Ascending aorta (tissue), 2 donors: Measurements from ENCODE around the gene AMBP. TPM values are rescaled to one million over a fixed set of nuclear protein-coding genes. Genes with fewer than 3 reads are reported as not detected.

Experiments
- DNase-seq, 2 donors: peaks; one replicate each; pipeline ENCODE4 v3.0.0-alpha.2; 2019; ENCODE audit warnings: low spot score in 2 of 2
- H3K27ac ChIP-seq, 2 donors: fragments of 200-600 bp; sonication (generic); one replicate each; pipeline ENCODE4 v1.5.1; 2016 to 2017; ENCODE audit warnings: mild to moderate bottlenecking in 1 of 2
- H3K27me3 ChIP-seq: fragments of 200-600 bp; sonication (generic); one replicate; pipeline ENCODE4 v1.5.1; 2017
- H3K36me3 ChIP-seq, 2 donors: fragments of 200-600 bp; sonication (generic); one replicate each; pipeline ENCODE4 v1.5.1; 2016
- H3K4me1 ChIP-seq, 2 donors: fragments of 200-600 bp; sonication (generic); one replicate each; pipeline ENCODE4 v1.5.1; 2016 to 2017; ENCODE audit warnings: mild to moderate bottlenecking in 1 of 2
- H3K4me3 ChIP-seq, 2 donors: fragments of 200-600 bp; sonication (generic); one replicate each; pipeline ENCODE4 v1.5.1; 2016 to 2017; ENCODE audit warnings: mild to moderate bottlenecking in 1 of 2
- H3K9me3 ChIP-seq, 2 donors: fragments of 200-600 bp; sonication (generic); one replicate each; pipeline ENCODE4 v1.5.1; 2016
- CTCF ChIP-seq, 3 experiments: fragments of 200-600 bp in 2 of 3; fragments of 450-650 bp in 1 of 3; sonication (generic) in 2 of 3; IDR thresholded peaks; one replicate each; pipeline ENCODE4 v1.5.1; 2016 to 2019; ENCODE audit warnings: antibody characterized with exemption in 3 of 3, mild to moderate bottlenecking in 1 of 3, moderate library complexity in 1 of 3
- intact Hi-C: fragments of 100-400 bp; cut with DNase I; formaldehyde crosslinking; loops from one replicate; pipeline ENCODE4 v1.15.1; 2023
- total RNA-seq: library from RNA; depleted of rRNA; stranded (reverse); fragments of >200 nt; gene quantifications from one replicate; pipeline ENCODE4 v1.1.0, GENCODE V29; 2016

The AMBP gene
- total RNA-seq, 1 donor from 2014 or later = 6.6 TPM

GRCh38 chr9:114030364-114030763, 47.7 kb downstream of the AMBP start:
- Histone ChIP-seq H3K27me3 (no peaks in the 10 kb centered on the region), H3K4me1 (peaks cover 0 to 13% of the 10 kb centered on the region in 2 donors), H3K4me3 (no peak overlapping the region), H3K27ac (no peak overlapping the region), H3K9me3 (no peaks in the 10 kb centered on the region), H3K36me3 (peaks cover 10 to 31% of the 10 kb centered on the region in 2 donors)
- intact Hi-C loops = loop anchor here (5.0 kb wide), 1 partner anchor 293 kb away; no protein-coding TSS in a partner anchor
- TF ChIP-seq CTCF (IDR thresholded peaks at IDR 0.05) = no peak
- peak in 1 of 2 donors; percentile 42 for DNase-seq

- H3K36me3 ChIP-seq = peaks cover 10 to 31% of the 10 kb centered on the region in 2 donors
- H3K9me3 ChIP-seq = no peaks in the 10 kb centered on the region
- peak in 1 of 2 donors; percentile 58 for DNase-seq
- no peak for TF ChIP-seq CTCF (IDR thresholded peaks at IDR 0.05)
- intact Hi-C loops = loop anchor here (5.0 kb wide), 1 partner anchor 292 kb away; no protein-coding TSS in a partner anchor
- peaks cover 0 to 9% of the 10 kb centered on the region in 2 donors for H3K4me1 ChIP-seq
- no peak overlapping the region for H3K27ac ChIP-seq
- H3K4me3 ChIP-seq = no peak overlapping the region
- H3K27me3 ChIP-seq = no peaks in the 10 kb centered on the region
These were observed 48.6 kb downstream of the AMBP start for GRCh38 chr9:114029311-114030170.

- intact Hi-C loops = no loop called here
- Histone ChIP-seq H3K27me3 (no peaks in the 10 kb centered on the region), H3K4me1 (peaks cover 0 to 9% of the 10 kb centered on the region in 2 donors), H3K27ac (no peak overlapping the region), H3K36me3 (peaks cover 10 to 31% of the 10 kb centered on the region in 2 donors), H3K9me3 (peaks cover 0 to 6% of the 10 kb centered on the region in 2 donors), H3K4me3 (no peak overlapping the region)
- DNase-seq = no peak
- TF ChIP-seq CTCF (IDR thresholded peaks at IDR 0.05) = no peak
These were observed 49.5 kb downstream of the AMBP start for GRCh38 chr9:114028646-114029045.

- intact Hi-C loops = no loop called here
- Histone ChIP-seq H3K36me3 (peaks cover 10 to 31% of the 10 kb centered on the region in 2 donors), H3K4me1 (peaks cover 0 to 9% of the 10 kb centered on the region in 2 donors), H3K27me3 (no peaks in the 10 kb centered on the region), H3K9me3 (peaks cover 4 to 13% of the 10 kb centered on the region in 2 donors), H3K4me3 (no peak overlapping the region), H3K27ac (no peak overlapping the region)
- peak in 1 of 2 donors; percentile 43 for DNase-seq
- TF ChIP-seq CTCF (IDR thresholded peaks at IDR 0.05) = no peak
These were observed 50.1 kb downstream of the AMBP start for GRCh38 chr9:114027863-114028465.

GRCh38 chr9:114027159-114027862, 50.8 kb downstream of the AMBP start:
- peak in 1 of 2 donors; percentile 55 for DNase-seq
- H3K36me3 ChIP-seq = peaks cover 10 to 32% of the 10 kb centered on the region in 2 donors
- no peaks in the 10 kb centered on the region for H3K27me3 ChIP-seq
- intact Hi-C loops = no loop called here
- H3K4me1 ChIP-seq = peaks cover 0 to 3% of the 10 kb centered on the region in 2 donors
- no peak overlapping the region for H3K27ac ChIP-seq
- TF ChIP-seq CTCF (IDR thresholded peaks at IDR 0.05) = no peak
- H3K4me3 ChIP-seq = no peak overlapping the region
- peaks cover 7 to 19% of the 10 kb centered on the region in 2 donors for H3K9me3 ChIP-seq
